MM.1S (cell line): Measurements from ENCODE around the gene PURA.

ENCODE experiments used
- CTCF ChIP-seq: fragments of 300-600 bp; sonication (generic); IDR thresholded peaks from 2 replicates; pipeline ENCODE4 v1.5.1; 2016; ENCODE audit warnings: antibody characterized with exemption, low read length, mixed read lengths
- EZH2 ChIP-seq: fragments of 300-600 bp; sonication (generic); optimal IDR thresholded peaks from 2 replicates; pipeline ENCODE3; 2017; ENCODE audit warnings: low read depth, mild to moderate bottlenecking, antibody characterized with exemption, low read length, mixed read lengths
- EZH2phosphoT487 ChIP-seq: fragments of 300-600 bp; sonication (generic); IDR thresholded peaks from 2 replicates; pipeline ENCODE4 v1.6.1; 2018; ENCODE audit warnings: antibody characterized with exemption, low read length

DNA sequence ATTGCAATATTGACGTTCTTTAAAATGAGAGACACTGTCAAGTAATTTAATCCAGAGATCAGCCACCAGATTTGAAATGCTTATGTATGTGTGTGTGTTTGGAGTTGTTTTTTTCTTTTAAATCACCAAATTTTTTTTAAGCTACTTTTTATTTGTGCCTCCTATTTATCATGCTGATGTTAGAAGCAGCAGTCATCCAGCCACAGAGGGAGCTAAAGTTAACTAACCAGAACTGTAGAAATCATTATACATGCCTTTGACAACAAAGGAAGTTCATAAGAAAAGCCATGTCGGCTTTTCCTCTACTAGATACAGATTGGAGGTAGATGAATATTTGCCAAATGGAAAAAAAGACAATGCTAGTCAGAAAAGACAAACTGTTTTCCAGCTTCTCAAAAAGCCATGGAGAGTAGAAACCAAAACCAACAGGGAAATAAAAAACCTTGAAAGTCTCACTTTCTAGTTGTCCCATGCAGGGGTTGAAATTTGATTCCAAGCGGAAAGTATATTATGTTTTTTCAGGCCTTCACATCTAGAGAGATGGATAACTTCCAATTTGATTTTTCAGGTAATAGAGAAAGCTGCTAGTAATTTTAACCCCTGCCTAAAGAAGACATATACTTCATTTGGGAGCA is 4.5 kb downstream of the PURA start:
- no peak for TF ChIP-seq EZH2
- TF ChIP-seq CTCF = peak; percentile 16
- TF ChIP-seq EZH2phosphoT487 = no peak
